HG02852 (cell line): ENCODE data around the gene GAB2.

Experiments
- ATAC-seq: cut with Tn5 transposase; IDR thresholded peaks from one replicate; pipeline ENCODE4 v1.9.1; 2021; ENCODE audit warnings: mild to moderate bottlenecking, moderate library complexity; ENCODE audit not compliant: unreplicated experiment

Gene GAB2

DNA sequence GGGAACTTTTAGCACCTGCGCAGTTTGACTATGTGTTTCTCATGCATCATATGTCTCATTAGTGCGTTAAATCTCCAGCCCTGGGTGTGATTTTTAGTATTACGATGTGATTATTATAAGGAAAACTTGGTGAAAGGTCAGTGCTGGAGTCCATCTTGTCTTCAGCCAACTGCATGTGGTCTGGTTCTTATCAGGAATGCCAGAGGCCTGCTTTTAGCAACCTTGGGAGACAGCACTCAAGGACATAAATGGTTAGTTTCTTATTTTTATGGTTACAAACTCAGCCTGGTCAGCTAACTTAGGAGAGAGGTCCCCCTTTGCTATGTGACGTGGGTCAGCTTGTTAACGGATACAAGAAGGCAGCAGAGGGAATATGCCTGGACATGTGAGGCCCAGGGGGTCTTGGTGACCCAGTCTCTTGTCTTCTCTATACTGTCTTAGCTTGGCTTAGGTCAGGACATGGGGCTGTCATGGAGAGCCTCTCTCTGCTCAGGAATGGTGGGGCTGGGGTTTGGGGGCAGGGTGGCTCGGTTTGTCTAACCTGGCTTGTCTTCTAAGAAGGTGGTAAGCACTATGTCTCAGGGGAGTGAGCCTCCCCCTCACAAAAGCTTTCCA, 250.7 kb downstream of the GAB2 start:
- ATAC-seq, result no peak
